WTC11 (cell line): Measurements from ENCODE around the gene CD164. TPM values are rescaled to one million over a fixed set of nuclear protein-coding genes. Genes with fewer than 3 reads are reported as not detected.

Experiments
- ATAC-seq: fragments of 200-7000 bp; cut with Tn5 transposase; 2 replicates; pipeline ENCODE4 v1.10.0; 2021; ENCODE audit warnings: mild to moderate bottlenecking, moderate library complexity
- CTCF ChIA-PET: fragments of 300-600 bp; sonication (Branson Sonifier 250); formaldehyde crosslinking; loops from one replicate; lab custom pipeline; 2021; ENCODE audit warnings: antibody characterized with exemption; lab: Charles Lee
- POLR2A ChIA-PET: fragments of 350-600 bp; sonication (Branson Sonifier 250); formaldehyde crosslinking; loops from one replicate; lab custom pipeline; 2021; ENCODE audit warnings: antibody characterized with exemption; lab: Charles Lee
- DNase-seq: peaks from one replicate; pipeline ENCODE4 v3.0.0; 2021; ENCODE audit warnings: low spot score
- H3K27ac Mint-ChIP-seq: 2 replicates; pipeline ENCODE4 v1.8.0; 2021; ENCODE audit warnings: mixed read lengths
- H3K27me3 Mint-ChIP-seq: 2 replicates; pipeline ENCODE4 v1.8.0; 2021; ENCODE audit warnings: low read depth, mild to moderate bottlenecking, moderate library complexity, mixed read lengths
- H3K36me3 Mint-ChIP-seq: 2 replicates; pipeline ENCODE4 v1.8.0; 2021; ENCODE audit warnings: mixed read lengths
- H3K4me1 Mint-ChIP-seq: 2 replicates; pipeline ENCODE4 v1.8.0; 2022; ENCODE audit warnings: mixed read lengths
- H3K4me3 Mint-ChIP-seq: 2 replicates; pipeline ENCODE4 v1.8.0; 2021; ENCODE audit warnings: mild to moderate bottlenecking, moderate library complexity, mixed read lengths
- H3K9me3 Mint-ChIP-seq: 2 replicates; pipeline ENCODE4 v1.8.0; 2021; ENCODE audit warnings: mixed read lengths
- CREM ChIP-seq: sonication (generic); formaldehyde crosslinking; IDR thresholded peaks from 2 replicates; pipeline ENCODE4 v1.8.1; 2022; ENCODE audit warnings: mild to moderate bottlenecking, missing genetic modification reagents, moderate library complexity
- EMX1 ChIP-seq: fragments of 250-450 bp; sonication (Bioruptor Pico); IDR thresholded peaks from 2 replicates; pipeline ENCODE4 v1.8.0; 2021; ENCODE audit warnings: mild to moderate bottlenecking
- FOXJ3 ChIP-seq: sonication (generic); formaldehyde crosslinking; IDR thresholded peaks from 2 replicates; pipeline ENCODE4 v1.9.0; 2021; ENCODE audit warnings: missing genetic modification reagents, mild to moderate bottlenecking, borderline replicate concordance
- GABPB1 ChIP-seq: sonication (generic); formaldehyde crosslinking; IDR thresholded peaks from 2 replicates; pipeline ENCODE4 v1.8.1; 2023; ENCODE audit warnings: mild to moderate bottlenecking, missing genetic modification reagents
- MXD4 ChIP-seq: fragments of 250-450 bp; sonication (Bioruptor Pico); IDR thresholded peaks from 2 replicates; pipeline ENCODE4 v1.8.0; 2021; ENCODE audit warnings: mild to moderate bottlenecking, moderate library complexity, borderline replicate concordance
- NR3C1 ChIP-seq: sonication (generic); formaldehyde crosslinking; conservative IDR thresholded peaks from 2 replicates; pipeline ENCODE4 v1.8.1; 2023; ENCODE audit warnings: low read depth, mild to moderate bottlenecking, missing genetic modification reagents
- RELA ChIP-seq: sonication (generic); formaldehyde crosslinking; IDR thresholded peaks from 2 replicates; pipeline ENCODE4 v1.8.1; 2022; ENCODE audit warnings: missing genetic modification reagents, mild to moderate bottlenecking, borderline replicate concordance
- SMAD3 ChIP-seq: sonication (generic); formaldehyde crosslinking; IDR thresholded peaks from 2 replicates; pipeline ENCODE4 v1.8.0; 2022; ENCODE audit warnings: missing genetic modification reagents, mild to moderate bottlenecking, borderline replicate concordance
- SMAD4 ChIP-seq: sonication (generic); formaldehyde crosslinking; IDR thresholded peaks from 2 replicates; pipeline ENCODE4 v1.8.0; 2022; ENCODE audit warnings: mild to moderate bottlenecking, missing genetic modification reagents
- TCF7 ChIP-seq: sonication (generic); formaldehyde crosslinking; IDR thresholded peaks from 2 replicates; pipeline ENCODE4 v1.8.0; 2022; ENCODE audit warnings: mild to moderate bottlenecking, low read depth, missing genetic modification reagents, moderate library complexity
- TEAD1 ChIP-seq: sonication (generic); formaldehyde crosslinking; IDR thresholded peaks from 2 replicates; pipeline ENCODE4 v1.8.0; 2022; ENCODE audit warnings: mild to moderate bottlenecking, missing genetic modification reagents
- ZNF121 ChIP-seq: sonication (generic); formaldehyde crosslinking; IDR thresholded peaks from 2 replicates; pipeline ENCODE4 v1.8.0; 2023; ENCODE audit warnings: missing genetic modification reagents
- ZNF317 ChIP-seq: sonication (generic); formaldehyde crosslinking; IDR thresholded peaks from 2 replicates; pipeline ENCODE4 v1.8.1; 2023; ENCODE audit warnings: low read depth, mild to moderate bottlenecking, moderate library complexity, missing genetic modification reagents, borderline replicate concordance
- ZNF396 ChIP-seq: fragments of 250-450 bp; sonication (Bioruptor Pico); IDR thresholded peaks from 2 replicates; pipeline ENCODE4 v1.8.0; 2021; ENCODE audit warnings: mild to moderate bottlenecking, moderate library complexity, borderline replicate concordance
- total RNA-seq: library from RNA; stranded (reverse); gene quantifications from 3 replicates; pipeline ENCODE4 v1.2.3, GENCODE V29; 2021
- TF ChIP-seq, protein P1 (sequence below): sonication (generic); formaldehyde crosslinking; IDR thresholded peaks from 2 replicates; pipeline ENCODE4 v1.8.0; 2023; ENCODE audit warnings: missing genetic modification reagents
- TF ChIP-seq, protein P2 (sequence below): sonication (generic); formaldehyde crosslinking; IDR thresholded peaks from 2 replicates; pipeline ENCODE4 v1.8.1; 2023; ENCODE audit warnings: mild to moderate bottlenecking, missing genetic modification reagents
- TF ChIP-seq, protein P3 (sequence below): sonication (generic); formaldehyde crosslinking; IDR thresholded peaks from 2 replicates; pipeline ENCODE4 v1.8.1; 2023; ENCODE audit warnings: mild to moderate bottlenecking, missing genetic modification reagents
- TF ChIP-seq, protein P4 (sequence below): sonication (generic); formaldehyde crosslinking; IDR thresholded peaks from 2 replicates; pipeline ENCODE4 v1.8.0; 2022; ENCODE audit warnings: mild to moderate bottlenecking, missing genetic modification reagents
- TF ChIP-seq, protein P5 (sequence below): sonication (generic); formaldehyde crosslinking; IDR thresholded peaks from 2 replicates; pipeline ENCODE4 v1.8.1; 2023; ENCODE audit warnings: mild to moderate bottlenecking, moderate library complexity, missing genetic modification reagents
- TF ChIP-seq, protein P6 (sequence below): sonication (generic); formaldehyde crosslinking; IDR thresholded peaks from 2 replicates; pipeline ENCODE4 v1.8.1; 2023; ENCODE audit warnings: mild to moderate bottlenecking, missing genetic modification reagents, borderline replicate concordance

The CD164 gene
- total RNA-seq, 1 experiment from 2014 or later: 74.9 TPM

DNA sequence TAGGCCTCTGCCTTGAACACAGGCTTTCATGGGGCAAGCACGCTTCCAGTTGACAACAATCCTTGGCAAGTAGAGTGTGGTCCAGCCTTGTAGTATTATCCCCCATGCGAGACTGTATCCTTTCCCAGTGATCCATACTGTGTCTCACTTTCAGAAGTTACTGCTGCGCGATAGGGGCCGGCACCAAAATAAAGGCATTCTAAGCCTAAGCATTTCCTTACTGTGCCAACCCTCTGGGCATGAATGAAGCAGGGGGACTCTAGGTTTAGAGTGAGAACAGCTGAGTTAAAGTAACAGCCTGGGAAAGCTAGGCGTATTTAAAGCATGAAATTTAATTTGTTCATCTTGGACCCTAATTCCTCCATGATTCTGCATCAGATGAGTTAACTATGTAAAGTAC, 39.4 kb downstream of the CD164 start:
- Mint-ChIP-seq H3K9me3 (no peaks in the 10 kb centered on the region), H3K4me3 (no peak overlapping the region), H3K36me3 (no peaks in the 10 kb centered on the region), H3K27me3 (no peaks in the 10 kb centered on the region), H3K4me1 (peaks cover 8% of the 10 kb centered on the region), H3K27ac (no peak overlapping the region)
- DNase-seq: no peak
- TF ChIP-seq, protein P1, sequence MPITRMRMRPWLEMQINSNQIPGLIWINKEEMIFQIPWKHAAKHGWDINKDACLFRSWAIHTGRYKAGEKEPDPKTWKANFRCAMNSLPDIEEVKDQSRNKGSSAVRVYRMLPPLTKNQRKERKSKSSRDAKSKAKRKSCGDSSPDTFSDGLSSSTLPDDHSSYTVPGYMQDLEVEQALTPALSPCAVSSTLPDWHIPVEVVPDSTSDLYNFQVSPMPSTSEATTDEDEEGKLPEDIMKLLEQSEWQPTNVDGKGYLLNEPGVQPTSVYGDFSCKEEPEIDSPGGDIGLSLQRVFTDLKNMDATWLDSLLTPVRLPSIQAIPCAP (CRISPR knock-in tag): no peak
- TF ChIP-seq MXD4 (CRISPR knock-in tag): no peak
- TF ChIP-seq NR3C1 (CRISPR knock-in tag): no peak
- TF ChIP-seq, protein P2, sequence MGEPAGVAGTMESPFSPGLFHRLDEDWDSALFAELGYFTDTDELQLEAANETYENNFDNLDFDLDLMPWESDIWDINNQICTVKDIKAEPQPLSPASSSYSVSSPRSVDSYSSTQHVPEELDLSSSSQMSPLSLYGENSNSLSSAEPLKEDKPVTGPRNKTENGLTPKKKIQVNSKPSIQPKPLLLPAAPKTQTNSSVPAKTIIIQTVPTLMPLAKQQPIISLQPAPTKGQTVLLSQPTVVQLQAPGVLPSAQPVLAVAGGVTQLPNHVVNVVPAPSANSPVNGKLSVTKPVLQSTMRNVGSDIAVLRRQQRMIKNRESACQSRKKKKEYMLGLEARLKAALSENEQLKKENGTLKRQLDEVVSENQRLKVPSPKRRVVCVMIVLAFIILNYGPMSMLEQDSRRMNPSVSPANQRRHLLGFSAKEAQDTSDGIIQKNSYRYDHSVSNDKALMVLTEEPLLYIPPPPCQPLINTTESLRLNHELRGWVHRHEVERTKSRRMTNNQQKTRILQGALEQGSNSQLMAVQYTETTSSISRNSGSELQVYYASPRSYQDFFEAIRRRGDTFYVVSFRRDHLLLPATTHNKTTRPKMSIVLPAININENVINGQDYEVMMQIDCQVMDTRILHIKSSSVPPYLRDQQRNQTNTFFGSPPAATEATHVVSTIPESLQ (CRISPR knock-in tag): no peak
- no peak for TF ChIP-seq SMAD4 (CRISPR knock-in tag)
- TF ChIP-seq, protein P3, sequence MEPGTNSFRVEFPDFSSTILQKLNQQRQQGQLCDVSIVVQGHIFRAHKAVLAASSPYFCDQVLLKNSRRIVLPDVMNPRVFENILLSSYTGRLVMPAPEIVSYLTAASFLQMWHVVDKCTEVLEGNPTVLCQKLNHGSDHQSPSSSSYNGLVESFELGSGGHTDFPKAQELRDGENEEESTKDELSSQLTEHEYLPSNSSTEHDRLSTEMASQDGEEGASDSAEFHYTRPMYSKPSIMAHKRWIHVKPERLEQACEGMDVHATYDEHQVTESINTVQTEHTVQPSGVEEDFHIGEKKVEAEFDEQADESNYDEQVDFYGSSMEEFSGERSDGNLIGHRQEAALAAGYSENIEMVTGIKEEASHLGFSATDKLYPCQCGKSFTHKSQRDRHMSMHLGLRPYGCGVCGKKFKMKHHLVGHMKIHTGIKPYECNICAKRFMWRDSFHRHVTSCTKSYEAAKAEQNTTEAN: no peak
- TF ChIP-seq, protein P4, sequence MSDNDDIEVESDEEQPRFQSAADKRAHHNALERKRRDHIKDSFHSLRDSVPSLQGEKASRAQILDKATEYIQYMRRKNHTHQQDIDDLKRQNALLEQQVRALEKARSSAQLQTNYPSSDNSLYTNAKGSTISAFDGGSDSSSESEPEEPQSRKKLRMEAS: no peak
- no peak for TF ChIP-seq CREM
- TF ChIP-seq GABPB1 (CRISPR knock-in tag): no peak
- no peak for TF ChIP-seq ZNF396
- TF ChIP-seq SMAD3: no peak
- no peak for TF ChIP-seq TEAD1
- no peak for TF ChIP-seq TCF7
- TF ChIP-seq, protein P5, sequence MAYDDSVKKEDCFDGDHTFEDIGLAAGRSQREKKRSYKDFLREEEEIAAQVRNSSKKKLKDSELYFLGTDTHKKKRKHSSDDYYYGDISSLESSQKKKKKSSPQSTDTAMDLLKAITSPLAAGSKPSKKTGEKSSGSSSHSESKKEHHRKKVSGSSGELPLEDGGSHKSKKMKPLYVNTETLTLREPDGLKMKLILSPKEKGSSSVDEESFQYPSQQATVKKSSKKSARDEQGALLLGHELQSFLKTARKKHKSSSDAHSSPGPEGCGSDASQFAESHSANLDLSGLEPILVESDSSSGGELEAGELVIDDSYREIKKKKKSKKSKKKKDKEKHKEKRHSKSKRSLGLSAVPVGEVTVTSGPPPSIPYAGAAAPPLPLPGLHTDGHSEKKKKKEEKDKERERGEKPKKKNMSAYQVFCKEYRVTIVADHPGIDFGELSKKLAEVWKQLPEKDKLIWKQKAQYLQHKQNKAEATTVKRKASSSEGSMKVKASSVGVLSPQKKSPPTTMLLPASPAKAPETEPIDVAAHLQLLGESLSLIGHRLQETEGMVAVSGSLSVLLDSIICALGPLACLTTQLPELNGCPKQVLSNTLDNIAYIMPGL (CRISPR knock-in tag): no peak
- TF ChIP-seq ZNF317 (CRISPR knock-in tag): no peak
- TF ChIP-seq FOXJ3: no peak
- no peak for TF ChIP-seq ZNF121 (CRISPR knock-in tag)
- no peak for TF ChIP-seq RELA (CRISPR knock-in tag)
- TF ChIP-seq EMX1 (CRISPR knock-in tag): no peak
- TF ChIP-seq, protein P6, sequence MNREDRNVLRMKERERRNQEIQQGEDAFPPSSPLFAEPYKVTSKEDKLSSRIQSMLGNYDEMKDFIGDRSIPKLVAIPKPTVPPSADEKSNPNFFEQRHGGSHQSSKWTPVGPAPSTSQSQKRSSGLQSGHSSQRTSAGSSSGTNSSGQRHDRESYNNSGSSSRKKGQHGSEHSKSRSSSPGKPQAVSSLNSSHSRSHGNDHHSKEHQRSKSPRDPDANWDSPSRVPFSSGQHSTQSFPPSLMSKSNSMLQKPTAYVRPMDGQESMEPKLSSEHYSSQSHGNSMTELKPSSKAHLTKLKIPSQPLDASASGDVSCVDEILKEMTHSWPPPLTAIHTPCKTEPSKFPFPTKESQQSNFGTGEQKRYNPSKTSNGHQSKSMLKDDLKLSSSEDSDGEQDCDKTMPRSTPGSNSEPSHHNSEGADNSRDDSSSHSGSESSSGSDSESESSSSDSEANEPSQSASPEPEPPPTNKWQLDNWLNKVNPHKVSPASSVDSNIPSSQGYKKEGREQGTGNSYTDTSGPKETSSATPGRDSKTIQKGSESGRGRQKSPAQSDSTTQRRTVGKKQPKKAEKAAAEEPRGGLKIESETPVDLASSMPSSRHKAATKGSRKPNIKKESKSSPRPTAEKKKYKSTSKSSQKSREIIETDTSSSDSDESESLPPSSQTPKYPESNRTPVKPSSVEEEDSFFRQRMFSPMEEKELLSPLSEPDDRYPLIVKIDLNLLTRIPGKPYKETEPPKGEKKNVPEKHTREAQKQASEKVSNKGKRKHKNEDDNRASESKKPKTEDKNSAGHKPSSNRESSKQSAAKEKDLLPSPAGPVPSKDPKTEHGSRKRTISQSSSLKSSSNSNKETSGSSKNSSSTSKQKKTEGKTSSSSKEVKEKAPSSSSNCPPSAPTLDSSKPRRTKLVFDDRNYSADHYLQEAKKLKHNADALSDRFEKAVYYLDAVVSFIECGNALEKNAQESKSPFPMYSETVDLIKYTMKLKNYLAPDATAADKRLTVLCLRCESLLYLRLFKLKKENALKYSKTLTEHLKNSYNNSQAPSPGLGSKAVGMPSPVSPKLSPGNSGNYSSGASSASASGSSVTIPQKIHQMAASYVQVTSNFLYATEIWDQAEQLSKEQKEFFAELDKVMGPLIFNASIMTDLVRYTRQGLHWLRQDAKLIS (CRISPR knock-in tag): no peak
- CTCF ChIA-PET: no interaction called here
- POLR2A ChIA-PET: no interaction called here
- ATAC-seq: no peak
